CD14-positive monocyte (primary cell): ENCODE results near the gene USP28. TPM values are rescaled to one million over a fixed set of nuclear protein-coding genes. Genes with fewer than 3 reads are reported as not detected.

ENCODE experiments used
- DNase-seq, 3 donors: peaks; one replicate each; pipeline ENCODE4 v3.0.0-alpha.2; 2011 to 2022
- H2AFZ ChIP-seq: 2 replicates; pipeline ENCODE4 v1.6.0; 2012; ENCODE audit warnings: mild to moderate bottlenecking, low read depth, low read length, inconsistent platforms; ENCODE audit not compliant: insufficient read depth, poor library complexity, severe bottlenecking
- H3K27ac ChIP-seq, 2 donors: 1 replicate in 1 of 2; 2 replicates in 1 of 2; pipeline ENCODE4 v1.5.1; 2012 to 2013; ENCODE audit warnings: low read length in 2 of 2, control low read depth in 1 of 2, inconsistent platforms in 1 of 2, low read depth in 1 of 2, mild to moderate bottlenecking in 1 of 2
- H3K27me3 ChIP-seq, 2 donors: one replicate each; pipeline versions ENCODE4 v1.6.0 to v1.6.1; 2011 to 2013; ENCODE audit warnings: low read length in 2 of 2; ENCODE audit not compliant: control insufficient read depth in 2 of 2, insufficient read depth in 2 of 2
- H3K36me3 ChIP-seq, 2 donors: replicated peaks in 1 of 2; 1 replicate in 1 of 2; 2 replicates in 1 of 2; pipeline versions ENCODE4 v1.5.1 to v1.6.1; 2012 to 2013; ENCODE audit warnings: low read length in 2 of 2, control low read depth in 1 of 2, inconsistent platforms in 1 of 2, mild to moderate bottlenecking in 1 of 2; ENCODE audit not compliant: insufficient read depth in 2 of 2, control insufficient read depth in 1 of 2
- H3K4me1 ChIP-seq, 2 donors: 1 replicate in 1 of 2; 2 replicates in 1 of 2; pipeline versions ENCODE4 v1.5.1 to v1.6.1; 2012 to 2013; ENCODE audit warnings: low read length in 2 of 2, control low read depth in 1 of 2, inconsistent platforms in 1 of 2, mild to moderate bottlenecking in 1 of 2, moderate library complexity in 1 of 2; ENCODE audit not compliant: insufficient read depth in 2 of 2, control insufficient read depth in 1 of 2
- H3K4me2 ChIP-seq: replicated peaks from 2 replicates; pipeline ENCODE3; 2012; ENCODE audit warnings: low read length, moderate library complexity, mild to moderate bottlenecking; ENCODE audit not compliant: poor library complexity, severe bottlenecking; ENCODE audit errors: extremely low read depth
- H3K4me3 ChIP-seq, 3 experiments: fragments of 200-600 bp in 1 of 3; sonication (generic) in 1 of 3; replicated peaks in 1 of 3; 1 replicate in 2 of 3; 2 replicates in 1 of 3; pipeline ENCODE4 v1.5.1; 2011 to 2013; ENCODE audit warnings: low read length in 3 of 3, mild to moderate bottlenecking in 3 of 3, control low read depth in 2 of 3, low read depth in 2 of 3, inconsistent platforms in 1 of 3, moderate library complexity in 1 of 3
- H3K79me2 ChIP-seq: 2 replicates; pipeline ENCODE4 v1.6.0; 2012; ENCODE audit warnings: mild to moderate bottlenecking, control low read depth, inconsistent platforms, low read length, moderate library complexity; ENCODE audit not compliant: insufficient read depth
- H3K9ac ChIP-seq: 2 replicates; pipeline ENCODE4 v1.6.0; 2017; ENCODE audit warnings: low read length, mild to moderate bottlenecking; ENCODE audit not compliant: insufficient read depth, poor library complexity, severe bottlenecking
- H3K9me3 ChIP-seq, 2 donors: replicated peaks in 1 of 2; 1 replicate in 1 of 2; 2 replicates in 1 of 2; pipeline versions ENCODE4 v1.5.1 to v1.6.1; 2012 to 2013; ENCODE audit warnings: low read length in 2 of 2, control low read depth in 1 of 2; ENCODE audit not compliant: control insufficient read depth in 1 of 2, insufficient read depth in 1 of 2
- H4K20me1 ChIP-seq: 2 replicates; pipeline ENCODE4 v1.6.0; 2012; ENCODE audit warnings: mild to moderate bottlenecking, low read length, control low read depth, moderate library complexity; ENCODE audit not compliant: insufficient read depth
- H3K27ac Mint-ChIP-seq, 7 donors: one replicate each; pipeline ENCODE4 v1.8.0; 2020; ENCODE audit warnings: mild to moderate bottlenecking in 7 of 7, mixed read lengths in 7 of 7, moderate library complexity in 6 of 7, inconsistent platforms in 2 of 7
- H3K27me3 Mint-ChIP-seq, 3 donors: one replicate each; pipeline ENCODE4 v1.8.0; 2021 to 2022; ENCODE audit warnings: low read depth in 3 of 3, mild to moderate bottlenecking in 3 of 3, mixed read lengths in 3 of 3, moderate library complexity in 3 of 3, inconsistent platforms in 1 of 3
- H3K36me3 Mint-ChIP-seq, 2 donors: one replicate each; pipeline ENCODE4 v1.8.0; 2020; ENCODE audit warnings: mixed read lengths in 2 of 2, inconsistent platforms in 1 of 2, mild to moderate bottlenecking in 1 of 2
- H3K4me1 Mint-ChIP-seq: one replicate; pipeline ENCODE4 v1.8.0; 2020; ENCODE audit warnings: mild to moderate bottlenecking, mixed read lengths
- H3K4me3 Mint-ChIP-seq, 2 donors: one replicate each; pipeline ENCODE4 v1.8.0; 2020; ENCODE audit warnings: mild to moderate bottlenecking in 2 of 2, mixed read lengths in 2 of 2, moderate library complexity in 1 of 2
- H3K9me3 Mint-ChIP-seq, 7 donors: one replicate each; pipeline ENCODE4 v1.8.0; 2020 to 2022; ENCODE audit warnings: mixed read lengths in 7 of 7, mild to moderate bottlenecking in 6 of 7, moderate library complexity in 6 of 7, inconsistent platforms in 2 of 7
- WGBS: methylation state at CpG from one replicate; pipeline ENCODE4 v1.1.5; 2013; ENCODE audit warnings: missing lambda C conversion rate; ENCODE audit not compliant: insufficient coverage; 5-methylcytosine and 5-hydroxymethylcytosine counted together
- intact Hi-C, 2 donors: fragments of 100-400 bp; cut with micrococcal nuclease; formaldehyde crosslinking; loops; one replicate each; pipeline versions ENCODE4 v1.15.0 to v1.15.1; 2023
- polyA plus RNA-seq, 3 donors: library from polyadenylated mRNA; depleted of rRNA in 1 of 3; unstranded in 2 of 3; stranded (reverse) in 1 of 3; fragments of 300-500 nt in 2 of 3; fragments of >200 nt in 1 of 3; fragmentation: Illumina TruSeq in 2 of 3; gene quantifications; 1 replicate in 2 of 3; 2 replicates in 1 of 3; pipeline ENCODE4 v1.2.3, GENCODE V29; 2012 to 2021
- TF ChIP-seq, protein P1 (sequence below): fragments of 200-600 bp; IDR thresholded peaks from one replicate; pipeline ENCODE4 v1.8.0; 2022; ENCODE audit warnings: antibody characterized with exemption, mild to moderate bottlenecking

The USP28 gene
- polyA plus RNA-seq, 3 donors = 13.4 to 21.9 (median 17.7) TPM

DNA sequence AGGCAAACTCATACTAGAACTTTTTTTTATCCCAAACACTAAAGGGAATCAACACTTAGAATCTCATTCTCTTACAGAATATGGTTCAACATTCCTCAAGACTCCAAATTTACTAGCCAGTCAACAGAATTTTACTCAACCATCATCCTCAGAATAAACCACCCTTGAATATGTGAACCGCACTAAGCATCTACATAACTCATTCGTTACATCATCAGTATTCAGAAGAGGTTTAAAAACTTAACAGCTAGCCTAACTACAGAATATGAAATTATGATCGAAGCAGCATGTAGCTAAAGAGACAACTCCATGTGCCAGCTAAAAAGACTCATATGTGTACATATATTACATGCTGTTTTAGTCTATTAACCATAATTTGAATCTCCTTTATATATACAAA lies 47.9 kb downstream of the USP28 start:
- TF ChIP-seq, protein P1, sequence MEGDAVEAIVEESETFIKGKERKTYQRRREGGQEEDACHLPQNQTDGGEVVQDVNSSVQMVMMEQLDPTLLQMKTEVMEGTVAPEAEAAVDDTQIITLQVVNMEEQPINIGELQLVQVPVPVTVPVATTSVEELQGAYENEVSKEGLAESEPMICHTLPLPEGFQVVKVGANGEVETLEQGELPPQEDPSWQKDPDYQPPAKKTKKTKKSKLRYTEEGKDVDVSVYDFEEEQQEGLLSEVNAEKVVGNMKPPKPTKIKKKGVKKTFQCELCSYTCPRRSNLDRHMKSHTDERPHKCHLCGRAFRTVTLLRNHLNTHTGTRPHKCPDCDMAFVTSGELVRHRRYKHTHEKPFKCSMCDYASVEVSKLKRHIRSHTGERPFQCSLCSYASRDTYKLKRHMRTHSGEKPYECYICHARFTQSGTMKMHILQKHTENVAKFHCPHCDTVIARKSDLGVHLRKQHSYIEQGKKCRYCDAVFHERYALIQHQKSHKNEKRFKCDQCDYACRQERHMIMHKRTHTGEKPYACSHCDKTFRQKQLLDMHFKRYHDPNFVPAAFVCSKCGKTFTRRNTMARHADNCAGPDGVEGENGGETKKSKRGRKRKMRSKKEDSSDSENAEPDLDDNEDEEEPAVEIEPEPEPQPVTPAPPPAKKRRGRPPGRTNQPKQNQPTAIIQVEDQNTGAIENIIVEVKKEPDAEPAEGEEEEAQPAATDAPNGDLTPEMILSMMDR = no peak
- Histone ChIP-seq H3K79me2 (no peaks in the 10 kb centered on the region), H3K9me3 (no peaks in the 10 kb centered on the region), H3K36me3 (peaks cover 43 to 82% of the 10 kb centered on the region in 2 donors), H3K27ac (no peak overlapping the region), H3K4me1 (no peaks in the 10 kb centered on the region), H3K4me3 (no peak overlapping the region), H3K9ac (no peak overlapping the region), H3K4me2 (no peak overlapping the region), H2AFZ (no peak overlapping the region), H4K20me1 (no peaks in the 10 kb centered on the region), H3K27me3 (no peaks in the 10 kb centered on the region)
- H3K9me3 Mint-ChIP-seq = peaks cover 0 to 8% (median 0%) of the 10 kb centered on the region in 7 donors
- intact Hi-C loops = no loop called here
- peaks cover 0 to 2% (median 0%) of the 10 kb centered on the region in 3 donors for H3K27me3 Mint-ChIP-seq
- DNase-seq = no peak
- no CpG with 5 or more reads among the region's 3 CpGs for WGBS
- peaks cover 3% of the 10 kb centered on the region for H3K4me1 Mint-ChIP-seq
- H3K27ac Mint-ChIP-seq = peak overlapping the region in 1 of 7 donors; percentile 12
- H3K36me3 Mint-ChIP-seq = peaks cover 54 to 67% of the 10 kb centered on the region in 2 donors
- H3K4me3 Mint-ChIP-seq = no peak overlapping the region

- H3K4me2 ChIP-seq = no peak overlapping the region
- H3K27me3 ChIP-seq = no peaks in the 10 kb centered on the region
- WGBS = 100% methylated on average over 3 of the region's 3 CpGs
- peaks cover 54 to 58% of the 10 kb centered on the region in 2 donors for H3K36me3 Mint-ChIP-seq
- H3K9me3 ChIP-seq = no peaks in the 10 kb centered on the region
- TF ChIP-seq, protein P1 = no peak
- H3K4me1 ChIP-seq = no peaks in the 10 kb centered on the region
- H3K9ac ChIP-seq = no peak overlapping the region
- no peak overlapping the region for H3K27ac ChIP-seq
- H3K9me3 Mint-ChIP-seq = peaks cover 0 to 2% (median 0%) of the 10 kb centered on the region in 7 donors
- H3K36me3 ChIP-seq = peaks cover 33 to 73% of the 10 kb centered on the region in 2 donors
- no peaks in the 10 kb centered on the region for H4K20me1 ChIP-seq
- H3K79me2 ChIP-seq = no peaks in the 10 kb centered on the region
- no peak overlapping the region for H3K4me3 ChIP-seq
- H3K27ac Mint-ChIP-seq = peak overlapping the region in 1 of 7 donors; percentile 16
- no peak overlapping the region for H3K4me3 Mint-ChIP-seq
- H3K4me1 Mint-ChIP-seq = no peaks in the 10 kb centered on the region
- no peak overlapping the region for H2AFZ ChIP-seq
- intact Hi-C loops = no loop called here
- H3K27me3 Mint-ChIP-seq = peaks cover 0 to 1% (median 0%) of the 10 kb centered on the region in 3 donors
- DNase-seq = no peak
Observed at GRCh38 chr11:113818426-113818825, 56.9 kb downstream of the USP28 start.
